Neural crest cell (in vitro differentiated cells): ENCODE measurements around the gene MAP6. TPM values are rescaled to one million over a fixed set of nuclear protein-coding genes. Genes with fewer than 3 reads are reported as not detected.

ENCODE experiments used
- DNase-seq: peaks from one replicate; pipeline ENCODE4 v3.0.0; 2021; ENCODE audit warnings: low read depth, mixed read lengths, low spot score
- H3K27ac Mint-ChIP-seq: one replicate; pipeline ENCODE4 v1.8.0; 2021; ENCODE audit warnings: mild to moderate bottlenecking, mixed read lengths; ENCODE audit not compliant: unreplicated experiment
- H3K27me3 Mint-ChIP-seq: 2 replicates; pipeline ENCODE4 v1.8.0; 2021; ENCODE audit warnings: low read depth, mild to moderate bottlenecking, mixed read lengths
- H3K36me3 Mint-ChIP-seq: 2 replicates; pipeline ENCODE4 v1.8.0; 2021; ENCODE audit warnings: low read depth, mild to moderate bottlenecking, mixed read lengths
- H3K4me1 Mint-ChIP-seq: 2 replicates; pipeline ENCODE4 v1.8.0; 2021; ENCODE audit warnings: mixed read lengths
- H3K4me3 Mint-ChIP-seq: one replicate; pipeline ENCODE4 v1.8.0; 2021; ENCODE audit warnings: mild to moderate bottlenecking, mixed read lengths
- H3K9me3 Mint-ChIP-seq: 2 replicates; pipeline ENCODE4 v1.8.0; 2021; ENCODE audit warnings: mixed read lengths
- total RNA-seq: library from RNA; stranded (reverse); gene quantifications from 2 replicates; pipeline ENCODE4 v1.2.1, GENCODE V29; 2021
- TF ChIP-seq, protein P1 (sequence below): fragments of 200-600 bp; sonication (generic); conservative IDR thresholded peaks from 2 replicates; pipeline ENCODE4 v1.5.0; 2021; ENCODE audit warnings: antibody characterized with exemption, mild to moderate bottlenecking

The MAP6 gene
- total RNA-seq, 1 donor from 2014 or later: 57.7 TPM

DNA sequence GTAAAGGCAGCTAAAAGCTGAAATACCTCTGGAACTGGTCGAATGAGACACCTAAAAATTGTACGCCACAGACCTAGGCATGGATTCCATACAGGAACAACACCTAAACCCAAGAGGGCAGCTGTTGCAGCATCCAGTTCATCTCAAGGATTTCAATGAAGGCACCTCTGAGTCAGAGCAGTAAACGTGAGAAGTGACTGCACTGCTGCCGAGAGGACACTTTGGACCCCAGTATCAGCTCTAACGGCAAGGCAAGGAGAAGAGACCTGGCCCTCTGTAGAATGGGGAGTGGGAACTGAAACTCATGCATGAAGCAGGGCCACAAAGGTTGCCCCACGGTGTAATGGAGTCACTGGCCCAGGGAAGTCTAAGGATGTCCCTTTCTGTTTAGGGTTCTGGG, 23.9 kb downstream of the MAP6 start:
- H3K27ac Mint-ChIP-seq: no peak overlapping the region
- no peaks in the 10 kb centered on the region for H3K36me3 Mint-ChIP-seq
- peaks cover 6% of the 10 kb centered on the region for H3K4me1 Mint-ChIP-seq
- H3K4me3 Mint-ChIP-seq: no peak overlapping the region
- H3K9me3 Mint-ChIP-seq: no peaks in the 10 kb centered on the region
- H3K27me3 Mint-ChIP-seq: no peaks in the 10 kb centered on the region
- DNase-seq: no peak
- TF ChIP-seq, protein P1, sequence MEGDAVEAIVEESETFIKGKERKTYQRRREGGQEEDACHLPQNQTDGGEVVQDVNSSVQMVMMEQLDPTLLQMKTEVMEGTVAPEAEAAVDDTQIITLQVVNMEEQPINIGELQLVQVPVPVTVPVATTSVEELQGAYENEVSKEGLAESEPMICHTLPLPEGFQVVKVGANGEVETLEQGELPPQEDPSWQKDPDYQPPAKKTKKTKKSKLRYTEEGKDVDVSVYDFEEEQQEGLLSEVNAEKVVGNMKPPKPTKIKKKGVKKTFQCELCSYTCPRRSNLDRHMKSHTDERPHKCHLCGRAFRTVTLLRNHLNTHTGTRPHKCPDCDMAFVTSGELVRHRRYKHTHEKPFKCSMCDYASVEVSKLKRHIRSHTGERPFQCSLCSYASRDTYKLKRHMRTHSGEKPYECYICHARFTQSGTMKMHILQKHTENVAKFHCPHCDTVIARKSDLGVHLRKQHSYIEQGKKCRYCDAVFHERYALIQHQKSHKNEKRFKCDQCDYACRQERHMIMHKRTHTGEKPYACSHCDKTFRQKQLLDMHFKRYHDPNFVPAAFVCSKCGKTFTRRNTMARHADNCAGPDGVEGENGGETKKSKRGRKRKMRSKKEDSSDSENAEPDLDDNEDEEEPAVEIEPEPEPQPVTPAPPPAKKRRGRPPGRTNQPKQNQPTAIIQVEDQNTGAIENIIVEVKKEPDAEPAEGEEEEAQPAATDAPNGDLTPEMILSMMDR: no peak

DNA sequence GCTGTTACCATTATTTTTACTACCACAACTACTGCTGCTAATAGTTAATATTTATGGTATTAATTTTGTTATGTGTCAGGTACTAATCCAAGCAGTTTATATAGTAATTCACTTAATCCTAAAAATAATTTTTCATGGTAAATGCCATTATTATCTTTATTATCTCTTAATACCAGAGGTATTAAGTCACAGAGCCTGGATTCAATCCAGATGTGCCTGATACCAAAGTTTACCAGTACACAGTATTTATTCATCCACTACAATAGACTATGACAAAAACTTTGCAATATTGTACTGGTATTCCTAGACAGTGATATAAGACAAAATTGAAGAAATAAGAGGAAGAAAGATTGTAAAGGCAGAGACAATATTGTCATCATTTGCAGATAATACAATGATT, 24.5 kb downstream of the MAP6 start:
- DNase-seq: no peak
- H3K4me3 Mint-ChIP-seq: no peak overlapping the region
- TF ChIP-seq, protein P1: no peak
- H3K4me1 Mint-ChIP-seq: peaks cover 12% of the 10 kb centered on the region
- no peaks in the 10 kb centered on the region for H3K27me3 Mint-ChIP-seq
- no peak overlapping the region for H3K27ac Mint-ChIP-seq
- no peaks in the 10 kb centered on the region for H3K36me3 Mint-ChIP-seq
- H3K9me3 Mint-ChIP-seq: no peaks in the 10 kb centered on the region

DNA sequence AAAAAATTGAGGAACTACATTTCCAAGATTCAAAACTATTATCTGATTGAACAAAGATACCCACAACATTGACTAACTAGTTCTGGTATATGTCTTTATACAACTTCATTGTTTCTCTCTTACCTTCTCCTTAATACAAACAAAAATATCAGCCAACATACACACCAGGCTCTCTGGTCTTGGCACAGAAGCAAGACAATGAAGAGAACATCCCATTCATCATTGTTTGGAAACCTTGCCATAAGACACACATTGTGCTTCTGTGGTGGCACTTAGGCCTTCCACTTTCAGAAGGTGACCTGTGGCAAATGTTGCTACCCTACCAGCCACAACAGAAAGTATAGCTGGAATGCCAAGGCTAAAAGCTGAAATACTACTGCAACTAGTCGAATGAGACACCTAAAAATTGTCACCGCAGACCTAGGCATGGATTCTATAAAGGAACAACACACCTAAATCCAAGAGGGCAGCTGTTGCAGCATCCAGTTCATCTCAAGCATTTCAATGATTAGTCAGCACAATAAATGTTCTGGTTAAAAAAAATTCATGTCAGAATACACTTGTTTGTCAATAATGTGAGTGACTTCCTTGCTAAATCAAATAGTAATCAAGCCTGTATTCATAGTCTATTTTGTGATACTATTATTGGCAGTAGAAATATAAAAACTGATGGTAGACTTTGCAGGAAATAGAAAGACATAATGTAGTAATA, 26.3 kb downstream of the MAP6 start:
- TF ChIP-seq, protein P1: no peak
- no peaks in the 10 kb centered on the region for H3K27me3 Mint-ChIP-seq
- no peak overlapping the region for H3K4me3 Mint-ChIP-seq
- no peak for DNase-seq
- H3K4me1 Mint-ChIP-seq: peaks cover 24% of the 10 kb centered on the region
- no peaks in the 10 kb centered on the region for H3K36me3 Mint-ChIP-seq
- H3K9me3 Mint-ChIP-seq: no peaks in the 10 kb centered on the region
- H3K27ac Mint-ChIP-seq: no peak overlapping the region

DNA sequence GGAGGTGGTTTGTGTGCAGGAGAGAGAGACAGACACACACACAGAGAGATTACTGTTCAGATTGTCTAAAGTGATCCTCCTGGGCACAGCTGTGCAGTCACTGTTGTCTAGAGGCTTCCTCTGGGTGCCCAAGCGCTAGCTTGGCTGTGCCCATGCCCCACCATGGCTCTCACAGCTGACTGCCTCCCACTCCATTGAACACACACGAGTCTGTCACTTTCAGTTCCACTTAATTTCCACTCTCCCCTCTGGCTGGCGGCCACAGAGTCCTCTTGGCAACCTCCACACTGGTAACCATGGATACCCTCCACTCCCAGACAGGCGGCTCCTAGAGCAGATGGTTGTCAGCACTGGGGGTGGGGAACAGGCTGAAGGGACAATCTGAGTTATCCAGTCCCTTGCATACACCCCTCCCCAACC, 29.1 kb downstream of the MAP6 start:
- Mint-ChIP-seq H3K4me1 (peaks cover 49% of the 10 kb centered on the region), H3K27me3 (no peaks in the 10 kb centered on the region), H3K4me3 (peak overlapping the region; percentile 5), H3K9me3 (no peaks in the 10 kb centered on the region), H3K27ac (peak overlapping the region; percentile 54), H3K36me3 (no peaks in the 10 kb centered on the region)
- DNase-seq: peak; percentile 17
- TF ChIP-seq, protein P1: no peak

DNA sequence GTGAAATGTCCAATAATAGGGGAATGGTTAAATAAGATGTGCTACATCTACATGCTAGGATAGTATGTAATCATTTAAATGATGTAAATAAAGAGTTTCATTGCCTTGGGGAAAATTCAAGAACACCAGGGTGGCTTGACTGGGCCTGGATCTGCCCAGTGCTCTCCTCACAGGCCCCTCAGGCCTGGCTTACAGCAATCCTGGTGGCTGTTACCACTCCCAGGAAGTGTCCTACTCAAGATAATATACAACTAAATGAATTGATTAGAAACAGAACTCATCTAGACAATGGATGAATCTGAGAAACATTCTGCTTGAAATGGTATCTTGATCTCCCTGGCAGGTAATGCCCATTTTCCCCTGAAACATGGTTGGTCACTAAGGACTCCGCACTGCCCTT, 30.8 kb downstream of the MAP6 start:
- no peaks in the 10 kb centered on the region for H3K36me3 Mint-ChIP-seq
- no peaks in the 10 kb centered on the region for H3K27me3 Mint-ChIP-seq
- no peak for DNase-seq
- peaks cover 62% of the 10 kb centered on the region for H3K4me1 Mint-ChIP-seq
- no peaks in the 10 kb centered on the region for H3K9me3 Mint-ChIP-seq
- TF ChIP-seq, protein P1: no peak
- no peak overlapping the region for H3K27ac Mint-ChIP-seq
- H3K4me3 Mint-ChIP-seq: no peak overlapping the region
